GM23248 (cell line): ENCODE data around the gene C2orf68.

Source experiments
- EZH2 ChIP-seq: fragments of 200-600 bp; sonication (generic); IDR thresholded peaks from 2 replicates; pipeline ENCODE4 v1.6.1; 2018; ENCODE audit warnings: antibody characterized with exemption, mild to moderate bottlenecking; ENCODE audit not compliant: insufficient read depth, poor library complexity, severe bottlenecking
- EZH2phosphoT487 ChIP-seq: fragments of 200-600 bp; sonication (generic); IDR thresholded peaks from 2 replicates; pipeline ENCODE4 v1.6.1; 2018; ENCODE audit warnings: antibody characterized with exemption, moderate library complexity, mild to moderate bottlenecking, low read depth; ENCODE audit not compliant: insufficient read depth

DNA sequence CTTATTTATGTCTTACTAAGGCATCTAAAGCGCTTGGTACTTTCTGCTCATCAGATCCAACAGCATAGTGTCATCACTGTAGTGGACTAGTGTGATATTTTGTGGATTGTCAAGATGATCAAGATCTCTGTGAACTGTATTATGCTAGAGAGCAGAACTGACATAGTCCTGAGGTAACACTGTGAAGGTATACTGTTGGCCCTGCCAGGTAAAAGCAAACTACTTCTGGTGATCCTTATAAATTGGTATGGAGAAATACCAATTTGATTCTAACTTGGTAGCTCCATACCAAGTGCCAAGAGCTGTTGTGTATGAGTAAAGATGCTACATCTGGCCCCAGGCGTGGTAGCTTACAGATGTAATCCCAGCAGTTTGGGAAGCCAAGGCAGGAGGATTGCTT lies 40.2 kb upstream of the C2orf68 start:
- TF ChIP-seq EZH2 (no peak), EZH2phosphoT487 (no peak)
